HEK293 (cell line): ENCODE results near the gene B4GALNT3.

Experiments
- CTCF ChIA-PET: fragments of 350-600 bp; formaldehyde crosslinking; extraction: SDS; loops from one replicate; lab custom pipeline; 2021; ENCODE audit warnings: antibody characterized with exemption; lab: Yijun Ruan, JAX
- POLR2A ChIA-PET: fragments of 300-600 bp; formaldehyde crosslinking; extraction: SDS; loops from one replicate; lab custom pipeline; 2020; ENCODE audit warnings: antibody characterized with exemption, inconsistent platforms; lab: Yijun Ruan, JAX
- H3K27ac ChIP-seq: fragments of 200-500 bp; sonication (Bioruptor generic); 2 replicates; pipeline ENCODE4 v1.5.1; 2014; ENCODE audit warnings: low read depth, low read length, control low read depth, inconsistent platforms; ENCODE audit errors: extremely low read depth
- H3K36me3 ChIP-seq, 2 experiments: fragments of 200-500 bp in 1 of 2; sonication (Bioruptor generic) in 1 of 2; 1 replicate in 1 of 2; 2 replicates in 1 of 2; pipeline ENCODE4 v1.5.1; 2014 to 2017; ENCODE audit warnings: inconsistent platforms in 2 of 2, low read length in 2 of 2; ENCODE audit not compliant: control insufficient read depth in 2 of 2, insufficient read depth in 1 of 2
- H3K4me1 ChIP-seq: fragments of 200-500 bp; sonication (Bioruptor generic); 2 replicates; pipeline ENCODE4 v1.5.1; 2014; ENCODE audit warnings: mild to moderate bottlenecking, low read length, inconsistent platforms; ENCODE audit not compliant: control insufficient read depth, insufficient read depth
- H3K4me3 ChIP-seq: 2 replicates; pipeline ENCODE4 v1.5.1; 2011; ENCODE audit warnings: low read depth, mild to moderate bottlenecking, control low read depth, low read length, moderate library complexity
- H3K9me3 ChIP-seq: fragments of 200-500 bp; sonication (Bioruptor generic); 2 replicates; pipeline ENCODE4 v1.5.1; 2014; ENCODE audit warnings: low read depth, low read length, inconsistent platforms; ENCODE audit not compliant: control insufficient read depth, insufficient read depth
- GFI1B ChIP-seq: fragments of 450-650 bp; formaldehyde crosslinking; IDR thresholded peaks from 2 replicates; pipeline ENCODE4 v1.5.1; 2016; ENCODE audit warnings: missing biosample characterization, missing genetic modification characterization
- HOXA7 ChIP-seq: sonication (generic); formaldehyde crosslinking; IDR thresholded peaks from 2 replicates; pipeline ENCODE4 v1.8.1; 2022; ENCODE audit warnings: missing genetic modification reagents, borderline replicate concordance
- KLF9 ChIP-seq: fragments of 450-650 bp; formaldehyde crosslinking; IDR thresholded peaks from 2 replicates; pipeline ENCODE4 v1.5.1; 2016; ENCODE audit warnings: missing biosample characterization, missing genetic modification characterization, low read depth
- SCRT2 ChIP-seq: fragments of 450-650 bp; formaldehyde crosslinking; IDR thresholded peaks from 2 replicates; pipeline ENCODE4 v1.5.1; 2016; ENCODE audit warnings: missing biosample characterization, missing genetic modification characterization
- ZNF184 ChIP-seq: fragments of 450-650 bp; IDR thresholded peaks from 2 replicates; pipeline ENCODE4 v1.5.1; 2018; ENCODE audit warnings: missing biosample characterization, mild to moderate bottlenecking, missing genetic modification characterization
- ZNF23 ChIP-seq: fragments of 450-650 bp; formaldehyde crosslinking; IDR thresholded peaks from 2 replicates; pipeline ENCODE4 v1.5.1; 2016; ENCODE audit warnings: missing biosample characterization, missing genetic modification characterization, borderline replicate concordance
- ZNF549 ChIP-seq: fragments of 450-650 bp; IDR thresholded peaks from 2 replicates; pipeline ENCODE4 v1.5.1; 2018; ENCODE audit warnings: missing biosample characterization, missing genetic modification characterization, mild to moderate bottlenecking, inconsistent platforms, moderate library complexity
- ZNF658 ChIP-seq: fragments of 450-650 bp; formaldehyde crosslinking; IDR thresholded peaks from 2 replicates; pipeline ENCODE4; 2016; ENCODE audit warnings: missing biosample characterization, missing genetic modification characterization
- TF ChIP-seq, protein P1 (sequence below): fragments of 450-650 bp; formaldehyde crosslinking; optimal IDR thresholded peaks from 2 replicates; pipeline ENCODE3; 2016; ENCODE audit warnings: missing biosample characterization, mild to moderate bottlenecking, missing genetic modification characterization
- TF ChIP-seq, protein P2 (sequence below): fragments of 450-650 bp; formaldehyde crosslinking; IDR thresholded peaks from 2 replicates; pipeline ENCODE4 v1.5.1; 2016; ENCODE audit warnings: missing biosample characterization, missing genetic modification characterization

The B4GALNT3 gene

DNA sequence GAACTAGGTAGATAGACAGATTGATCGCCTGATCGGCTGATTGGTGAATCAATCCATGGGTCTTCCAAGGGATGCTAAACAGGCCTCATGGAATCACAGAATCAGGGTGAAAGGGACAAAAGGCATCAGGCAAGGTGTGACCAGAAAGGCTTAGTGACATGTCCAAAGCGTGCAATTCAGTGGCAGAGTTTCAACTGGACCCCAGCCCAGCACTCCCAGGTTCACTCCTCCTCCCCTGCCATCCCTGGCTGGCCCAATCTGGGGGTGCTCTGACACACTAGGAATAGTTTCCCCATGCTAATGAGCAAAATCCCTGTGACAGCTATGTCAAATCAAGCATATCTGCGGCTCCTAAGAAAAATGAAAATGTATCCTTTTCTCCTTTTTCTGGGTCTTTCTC, 153.1 kb downstream of the B4GALNT3 start:
- H3K4me3 ChIP-seq = no peak overlapping the region
- TF ChIP-seq ZNF658 (tag by site-specific recombination) (no peak), GFI1B (tag by site-specific recombination) (no peak), ZNF549 (no peak), ZNF23 (tag by site-specific recombination) (no peak), SCRT2 (tag by site-specific recombination) (no peak), HOXA7 (no peak), ZNF184 (no peak), KLF9 (tag by site-specific recombination) (no peak)
- TF ChIP-seq, protein P1, sequence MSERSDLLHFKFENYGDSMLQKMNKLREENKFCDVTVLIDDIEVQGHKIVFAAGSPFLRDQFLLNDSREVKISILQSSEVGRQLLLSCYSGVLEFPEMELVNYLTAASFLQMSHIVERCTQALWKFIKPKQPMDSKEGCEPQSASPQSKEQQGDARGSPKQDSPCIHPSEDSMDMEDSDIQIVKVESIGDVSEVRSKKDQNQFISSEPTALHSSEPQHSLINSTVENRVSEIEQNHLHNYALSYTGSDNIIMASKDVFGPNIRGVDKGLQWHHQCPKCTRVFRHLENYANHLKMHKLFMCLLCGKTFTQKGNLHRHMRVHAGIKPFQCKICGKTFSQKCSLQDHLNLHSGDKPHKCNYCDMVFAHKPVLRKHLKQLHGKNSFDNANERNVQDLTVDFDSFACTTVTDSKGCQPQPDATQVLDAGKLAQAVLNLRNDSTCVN (tag by site-specific recombination) = no peak
- TF ChIP-seq, protein P2, sequence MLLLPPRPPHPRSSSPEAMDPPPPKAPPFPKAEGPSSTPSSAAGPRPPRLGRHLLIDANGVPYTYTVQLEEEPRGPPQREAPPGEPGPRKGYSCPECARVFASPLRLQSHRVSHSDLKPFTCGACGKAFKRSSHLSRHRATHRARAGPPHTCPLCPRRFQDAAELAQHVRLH (tag by site-specific recombination) = no peak
- H3K4me1 ChIP-seq = no peaks in the 10 kb centered on the region
- no peak overlapping the region for H3K27ac ChIP-seq
- no peaks in the 10 kb centered on the region for H3K9me3 ChIP-seq
- no peaks in the 10 kb centered on the region for H3K36me3 ChIP-seq
- CTCF ChIA-PET = interaction anchor here (1.2 kb wide), 1 partner anchor 9 kb away, joined by 5 read pairs; no protein-coding TSS in a partner anchor
- POLR2A ChIA-PET = no interaction called here
